ENCODE results near the gene NCOA7. TPM values are rescaled to one million over a fixed set of nuclear protein-coding genes. Genes with fewer than 3 reads are reported as not detected.

Gene NCOA7
- total and polyA plus RNA-seq, 9 of the 15 experiments (the other 6 are each of a cell fraction or from before 2014, with no cell fraction given), result 5.8 to 14.6 (median 9.3) TPM

- TF ChIP-seq CUX1 (CRISPR knock-in tag; IDR thresholded peaks at IDR 0.05) (no peak), MYNN (IDR thresholded peaks at IDR 0.05) (peak; percentile 76; the same call in 1 of the 2 replicates), MYNN (CRISPR knock-in tag; IDR thresholded peaks at IDR 0.05) (no peak), FOXA1 (IDR thresholded peaks at IDR 0.05; ENCODE audit: borderline replicate concordance) (no peak), MNT (conservative IDR thresholded peaks at IDR 0.05) (peak; percentile 73 to 88), HNRNPH1 (optimal IDR thresholded peaks at IDR 0.05; ENCODE audit: low read depth, low read length) (no peak), HMG20A (CRISPR knock-in tag; conservative IDR thresholded peaks at IDR 0.05) (no peak), FOSL1 (tag; conservative IDR thresholded peaks at IDR 0.05) (peak; percentile 66), ZNF830 (CRISPR knock-in tag; IDR thresholded peaks at IDR 0.05) (no peak), ZNF780A (CRISPR knock-in tag; IDR thresholded peaks at IDR 0.05) (no peak), SNIP1 (IDR thresholded peaks at IDR 0.05; ENCODE audit: low read depth) (no peak; the same call in 1 of the 2 replicates), ZSCAN32 (CRISPR knock-in tag; IDR thresholded peaks at IDR 0.05) (no peak), ZBED1 (IDR thresholded peaks at IDR 0.05) (no peak; the same call in 1 of the 2 replicates), ZBTB7A (IDR thresholded peaks at IDR 0.05; ENCODE audit: borderline replicate concordance, control insufficient read depth, low read depth, low read length) (peak; percentile 50; the same call in 1 of the 2 replicates), ZNF79 (CRISPR knock-in tag; IDR thresholded peaks at IDR 0.05; ENCODE audit: low read depth) (no peak; the same call in 1 of the 2 replicates), L3MBTL2 (IDR thresholded peaks at IDR 0.05) (peak; percentile 82), SMAD1 (IDR thresholded peaks at IDR 0.05; ENCODE audit: low read depth, low read length, partially characterized antibody) (no peak), CBFB (CRISPR knock-in tag; IDR thresholded peaks at IDR 0.05) (peak; percentile 82)
These were observed 166.0 kb downstream of the NCOA7 start, which contains the start of gene HINT3 (continued) for GRCh38 chr6:125956506-125957390.
